Mesothelial cell of epicardium (in vitro differentiated cells): ENCODE data around the gene RING1. TPM values are rescaled to one million over a fixed set of nuclear protein-coding genes. Genes with fewer than 3 reads are reported as not detected.

ENCODE experiments used
- DNase-seq, 2 experiments: peaks; one replicate each; pipeline ENCODE4 v3.0.0; 2021; ENCODE audit warnings: low spot score in 2 of 2; ENCODE audit not compliant: unreplicated experiment in 2 of 2
- H3K27ac Mint-ChIP-seq: 2 replicates; pipeline ENCODE4 v1.8.0; 2021; ENCODE audit warnings: mixed read lengths
- H3K27me3 Mint-ChIP-seq: 2 replicates; pipeline ENCODE4 v1.8.0; 2021; ENCODE audit warnings: low read depth, mixed read lengths
- H3K36me3 Mint-ChIP-seq: 2 replicates; pipeline ENCODE4 v1.8.0; 2021; ENCODE audit warnings: mixed read lengths
- H3K4me1 Mint-ChIP-seq: 2 replicates; pipeline ENCODE4 v1.8.0; 2021; ENCODE audit warnings: mixed read lengths
- H3K4me3 Mint-ChIP-seq: 2 replicates; pipeline ENCODE4 v1.8.0; 2021; ENCODE audit warnings: mild to moderate bottlenecking, moderate library complexity, mixed read lengths
- H3K9me3 Mint-ChIP-seq: 2 replicates; pipeline ENCODE4 v1.8.0; 2021; ENCODE audit warnings: mixed read lengths
- total RNA-seq: library from RNA; stranded (reverse); gene quantifications from 3 replicates; pipeline ENCODE4 v1.2.1, GENCODE V29; 2021
- TF ChIP-seq, protein P1 (sequence below): fragments of 200-600 bp; sonication (generic); IDR thresholded peaks from one replicate; pipeline ENCODE4 v1.5.0; 2021; ENCODE audit warnings: antibody characterized with exemption; ENCODE audit not compliant: unreplicated experiment

RING1 gene
- total RNA-seq, 1 donor from 2014 or later: 59.0 TPM

DNA sequence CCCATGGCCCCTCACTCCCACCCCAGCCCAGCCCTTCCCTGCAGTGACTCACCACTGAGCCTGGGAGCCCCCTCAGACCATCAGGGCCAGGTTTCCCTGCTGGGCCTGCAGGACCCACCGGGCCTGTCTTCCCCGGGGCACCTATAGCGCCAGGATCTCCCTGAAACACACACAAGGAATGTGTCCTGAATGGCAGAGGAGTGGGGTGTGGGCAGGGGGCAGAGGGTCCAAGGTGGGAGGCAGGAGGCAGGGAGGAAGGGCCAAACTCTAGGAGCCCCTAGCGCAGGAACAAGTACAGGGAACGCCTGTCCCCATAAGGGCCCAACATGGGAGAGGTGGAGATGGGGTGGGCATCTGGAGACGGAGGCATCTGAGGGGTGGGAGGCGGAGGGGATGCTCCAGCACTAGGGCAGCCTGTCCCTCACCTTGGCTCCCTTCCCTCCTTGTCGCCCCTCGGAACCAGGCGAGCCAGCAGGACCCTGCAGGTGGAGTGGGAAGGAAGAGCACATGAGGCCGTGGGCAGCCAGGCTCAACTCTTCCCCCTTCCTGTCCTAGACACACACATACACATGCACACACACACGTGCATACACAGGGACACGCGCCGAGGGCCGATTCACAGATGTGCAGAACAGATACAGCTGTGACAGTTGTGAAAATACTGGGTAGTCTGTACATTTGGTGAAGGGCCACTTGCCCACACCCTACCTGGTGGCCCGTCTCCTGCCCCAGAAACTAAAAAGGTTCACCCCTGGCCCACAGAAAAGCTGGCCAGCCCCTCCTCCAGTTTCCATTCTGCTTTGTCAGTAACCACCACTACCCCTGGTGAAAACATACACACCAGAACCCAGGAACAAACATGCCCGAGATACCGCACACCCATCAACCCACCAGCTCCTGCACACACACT, 40.7 kb upstream of the RING1 start:
- TF ChIP-seq, protein P1, sequence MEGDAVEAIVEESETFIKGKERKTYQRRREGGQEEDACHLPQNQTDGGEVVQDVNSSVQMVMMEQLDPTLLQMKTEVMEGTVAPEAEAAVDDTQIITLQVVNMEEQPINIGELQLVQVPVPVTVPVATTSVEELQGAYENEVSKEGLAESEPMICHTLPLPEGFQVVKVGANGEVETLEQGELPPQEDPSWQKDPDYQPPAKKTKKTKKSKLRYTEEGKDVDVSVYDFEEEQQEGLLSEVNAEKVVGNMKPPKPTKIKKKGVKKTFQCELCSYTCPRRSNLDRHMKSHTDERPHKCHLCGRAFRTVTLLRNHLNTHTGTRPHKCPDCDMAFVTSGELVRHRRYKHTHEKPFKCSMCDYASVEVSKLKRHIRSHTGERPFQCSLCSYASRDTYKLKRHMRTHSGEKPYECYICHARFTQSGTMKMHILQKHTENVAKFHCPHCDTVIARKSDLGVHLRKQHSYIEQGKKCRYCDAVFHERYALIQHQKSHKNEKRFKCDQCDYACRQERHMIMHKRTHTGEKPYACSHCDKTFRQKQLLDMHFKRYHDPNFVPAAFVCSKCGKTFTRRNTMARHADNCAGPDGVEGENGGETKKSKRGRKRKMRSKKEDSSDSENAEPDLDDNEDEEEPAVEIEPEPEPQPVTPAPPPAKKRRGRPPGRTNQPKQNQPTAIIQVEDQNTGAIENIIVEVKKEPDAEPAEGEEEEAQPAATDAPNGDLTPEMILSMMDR: no peak
- no peaks in the 10 kb centered on the region for H3K9me3 Mint-ChIP-seq
- peaks cover 3% of the 10 kb centered on the region for H3K4me1 Mint-ChIP-seq
- no peak overlapping the region for H3K27ac Mint-ChIP-seq
- no peak overlapping the region for H3K4me3 Mint-ChIP-seq
- no peaks in the 10 kb centered on the region for H3K27me3 Mint-ChIP-seq
- H3K36me3 Mint-ChIP-seq: no peaks in the 10 kb centered on the region
- no peak for DNase-seq

DNA sequence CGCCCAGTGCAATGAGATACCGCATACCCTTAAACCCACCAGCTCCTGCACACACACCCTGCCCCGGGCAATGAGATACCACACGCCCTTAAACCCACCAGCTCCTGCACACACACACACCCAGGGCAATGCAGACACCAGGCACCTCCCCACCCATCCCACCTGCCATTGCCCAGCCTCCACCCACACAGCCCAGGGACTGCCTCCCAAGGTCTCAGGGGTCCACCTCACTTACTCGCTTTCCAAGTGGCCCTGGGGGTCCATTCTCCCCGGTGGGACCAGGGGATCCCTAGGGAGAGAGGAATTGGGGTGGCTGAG, 40.1 kb upstream of the RING1 start:
- no peaks in the 10 kb centered on the region for H3K27me3 Mint-ChIP-seq
- H3K27ac Mint-ChIP-seq: no peak overlapping the region

DNA sequence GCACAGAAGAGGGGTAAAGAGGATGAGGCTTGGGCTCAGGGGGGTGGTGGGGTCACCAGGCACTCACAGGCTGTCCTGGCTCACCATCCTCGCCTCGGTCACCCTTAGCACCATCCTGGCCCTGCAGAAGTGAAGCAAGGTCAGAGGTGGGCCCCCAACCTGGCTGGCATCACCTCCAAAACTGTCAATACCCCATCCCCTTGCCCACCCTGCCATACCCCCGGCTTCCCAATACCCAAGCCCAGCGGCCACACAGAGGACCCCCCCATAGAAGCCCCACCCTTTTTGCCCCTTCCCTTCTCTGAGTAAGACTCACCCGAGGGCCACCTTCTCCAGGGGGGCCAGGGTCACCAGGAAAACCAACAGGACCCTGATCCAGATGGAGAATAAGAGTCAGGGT, 39.7 kb upstream of the RING1 start:
- no peak for DNase-seq
- Mint-ChIP-seq H3K4me3 (no peak overlapping the region), H3K27me3 (no peaks in the 10 kb centered on the region)

More for the DNA sequence above, 40.1 kb upstream of the RING1 start:
- Mint-ChIP-seq H3K9me3 (no peaks in the 10 kb centered on the region), H3K4me1 (peaks cover 4% of the 10 kb centered on the region), H3K36me3 (no peaks in the 10 kb centered on the region), H3K4me3 (no peak overlapping the region)
- TF ChIP-seq, protein P1: no peak
- DNase-seq: no peak

DNA sequence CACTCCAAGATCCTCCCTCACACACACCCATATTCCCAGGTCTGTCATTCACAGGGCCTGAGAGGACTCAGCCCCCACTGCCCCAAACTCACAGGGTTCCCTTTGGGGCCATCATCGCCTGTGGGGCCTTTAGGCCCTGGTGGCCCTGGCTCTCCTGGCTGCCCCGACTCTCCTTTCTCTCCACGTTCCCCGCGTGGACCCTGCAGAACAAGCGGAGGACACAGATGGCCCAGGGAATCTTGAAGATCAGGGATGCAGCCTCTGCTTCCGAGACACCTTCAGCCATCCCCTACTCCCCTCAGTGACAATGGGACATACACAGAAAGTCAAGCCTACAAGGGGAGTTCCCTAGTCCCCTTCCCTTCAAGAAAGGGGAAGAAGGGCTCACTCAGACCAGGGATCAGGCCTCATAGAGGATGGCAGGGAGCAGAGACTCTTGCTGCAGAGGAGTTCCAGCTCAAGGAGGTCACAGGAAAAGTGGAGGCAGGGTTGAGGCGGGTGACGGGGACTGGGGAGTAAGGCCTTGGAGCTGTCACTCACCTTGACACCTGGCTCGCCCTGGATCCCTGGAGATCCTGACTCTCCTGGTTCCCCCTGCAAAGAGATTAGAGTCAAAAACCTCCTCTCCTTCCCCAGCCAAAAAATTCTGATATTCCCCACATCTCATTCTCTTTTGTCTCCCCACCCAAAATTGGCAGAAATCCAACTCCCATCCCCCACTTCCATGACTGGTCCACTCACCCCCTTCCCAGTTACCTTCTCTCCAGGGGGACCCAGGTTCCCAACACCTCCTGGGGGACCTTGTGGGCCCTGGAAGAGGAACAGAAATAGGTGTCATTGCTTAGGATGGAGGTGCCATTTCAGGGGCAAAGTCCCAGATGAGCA, 38.8 kb upstream of the RING1 start:
- H3K4me3 Mint-ChIP-seq: no peak overlapping the region
- H3K4me1 Mint-ChIP-seq: peaks cover 4% of the 10 kb centered on the region
- DNase-seq: no peak
- no peaks in the 10 kb centered on the region for H3K9me3 Mint-ChIP-seq
- no peak overlapping the region for H3K27ac Mint-ChIP-seq
- H3K27me3 Mint-ChIP-seq: no peaks in the 10 kb centered on the region
- no peaks in the 10 kb centered on the region for H3K36me3 Mint-ChIP-seq
- TF ChIP-seq, protein P1: no peak

More for the DNA sequence above, 39.7 kb upstream of the RING1 start:
- H3K9me3 Mint-ChIP-seq: no peaks in the 10 kb centered on the region
- no peaks in the 10 kb centered on the region for H3K36me3 Mint-ChIP-seq
- TF ChIP-seq, protein P1: no peak
- H3K4me1 Mint-ChIP-seq: peaks cover 4% of the 10 kb centered on the region
- H3K27ac Mint-ChIP-seq: no peak overlapping the region

DNA sequence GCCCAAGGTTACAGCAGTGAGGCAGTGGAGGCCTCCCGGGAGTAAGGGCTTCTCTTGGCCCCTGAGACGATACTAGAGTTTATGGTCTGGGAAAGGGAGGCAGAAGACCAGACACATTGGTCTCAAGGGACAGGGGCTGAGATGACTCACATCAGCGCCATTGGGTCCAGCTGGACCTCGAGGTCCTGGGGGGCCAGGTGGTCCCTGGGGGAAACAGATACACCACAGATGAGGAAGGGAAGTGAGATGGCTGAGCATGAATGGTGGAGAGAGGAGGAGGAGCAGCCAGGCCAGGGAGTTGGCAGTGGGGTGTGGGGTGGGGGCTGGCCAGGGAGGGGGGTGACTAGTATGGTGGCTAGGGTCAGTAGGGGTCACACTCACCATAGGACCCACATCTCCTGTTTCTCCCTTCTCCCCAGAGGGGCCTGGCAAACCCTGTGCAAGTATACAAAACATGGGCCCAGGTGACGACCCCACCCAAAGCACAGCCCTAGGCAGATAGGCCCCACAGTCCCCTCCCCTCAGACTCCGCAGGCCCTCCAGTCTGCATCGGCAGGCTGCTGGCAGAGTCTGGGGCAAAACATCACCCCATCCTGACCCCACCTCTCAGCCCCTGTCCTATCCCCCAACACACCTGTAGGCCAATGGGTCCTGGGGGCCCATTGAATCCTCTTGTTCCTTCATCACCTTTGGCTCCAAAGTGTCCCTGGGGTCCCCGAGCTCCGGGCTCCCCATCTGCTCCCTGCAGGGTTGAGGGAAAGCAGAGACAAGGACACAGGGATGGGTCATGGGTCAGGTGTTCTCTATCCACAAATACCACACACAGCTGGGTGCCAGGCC, 37.9 kb upstream of the RING1 start:
- no peak overlapping the region for H3K4me3 Mint-ChIP-seq
- H3K9me3 Mint-ChIP-seq: no peaks in the 10 kb centered on the region
- peak in 1 of 2 experiments; percentile 26 for DNase-seq
- no peaks in the 10 kb centered on the region for H3K36me3 Mint-ChIP-seq
- TF ChIP-seq, protein P1: no peak
- H3K4me1 Mint-ChIP-seq: peaks cover 4% of the 10 kb centered on the region
- H3K27ac Mint-ChIP-seq: no peak overlapping the region
- H3K27me3 Mint-ChIP-seq: no peaks in the 10 kb centered on the region
